ENCODE measurements around the gene ZDHHC14.

The ZDHHC14 gene

GRCh38 chr6:157663261-157663660, 282.3 kb downstream of the ZDHHC14 start:
- no peak overlapping the region for H3K56ac ChIP-seq (ENCODE audit: low read length)
- H2BK120ac ChIP-seq (ENCODE audit: low read depth, low read length), result no peak overlapping the region
- H2AK5ac ChIP-seq (ENCODE audit: low read length), result no peak overlapping the region
- H3K23ac ChIP-seq (ENCODE audit: low read length), result no peak overlapping the region
- no peaks in the 10 kb centered on the region for H3K27me3 ChIP-seq (ENCODE audit: insufficient read depth, low read length, poor library complexity)
- H3K4ac ChIP-seq (ENCODE audit: low read depth, low read length), result no peak overlapping the region
- no peak overlapping the region for H2BK5ac ChIP-seq (ENCODE audit: low read length)
- no peak overlapping the region for H3K4me3 ChIP-seq (ENCODE audit: low read length)
- no peak overlapping the region for H3K4me2 ChIP-seq (ENCODE audit: low read length)
- no peaks in the 10 kb centered on the region for H3K4me1 ChIP-seq (ENCODE audit: control insufficient read depth, low read depth, low read length)
- no CpG with 5 or more reads among the region's 5 CpGs for WGBS (ENCODE audit: extremely low coverage, insufficient coverage, low lambda C conversion rate)
- no peak for DNase-seq
- H3K79me2 ChIP-seq (ENCODE audit: control insufficient read depth, insufficient read depth, low read length), result no peaks in the 10 kb centered on the region
- H2BK15ac ChIP-seq (replicated peaks; ENCODE audit: low read depth), result no peak overlapping the region
- no peak overlapping the region for H3K9ac ChIP-seq (ENCODE audit: low read length)
- H3K79me1 ChIP-seq (ENCODE audit: low read length), result no peaks in the 10 kb centered on the region
- H3K27ac ChIP-seq (ENCODE audit: low read depth, low read length), result no peak overlapping the region
- H3K36me3 ChIP-seq (ENCODE audit: control insufficient read depth, insufficient read depth, low read length), result no peaks in the 10 kb centered on the region
- no peak overlapping the region for H4K8ac ChIP-seq (ENCODE audit: low read depth, low read length)
- H4K5ac ChIP-seq (ENCODE audit: low read length), result no peak overlapping the region
- H3K18ac ChIP-seq (ENCODE audit: low read length), result no peak overlapping the region

GRCh38 chr6:157665180-157665579, 284.2 kb downstream of the ZDHHC14 start:
- H3K9ac ChIP-seq (ENCODE audit: low read length), result no peak overlapping the region
- WGBS (ENCODE audit: extremely low coverage, insufficient coverage, low lambda C conversion rate), result no CpG with 5 or more reads among the region's 3 CpGs
- no peak overlapping the region for H4K5ac ChIP-seq (ENCODE audit: low read length)

GRCh38 chr6:157666729-157667128, 285.7 kb downstream of the ZDHHC14 start:
- Histone ChIP-seq H2BK120ac (ENCODE audit: low read depth, low read length) (no peak overlapping the region), H2AK5ac (ENCODE audit: low read length) (no peak overlapping the region), H3K9ac (ENCODE audit: low read length) (no peak overlapping the region), H3K27ac (ENCODE audit: low read depth, low read length) (no peak overlapping the region), H4K5ac (ENCODE audit: low read length) (no peak overlapping the region), H3K4ac (ENCODE audit: low read depth, low read length) (no peak overlapping the region), H3K23ac (ENCODE audit: low read length) (no peak overlapping the region), H3K18ac (ENCODE audit: low read length) (no peak overlapping the region), H3K4me2 (ENCODE audit: low read length) (no peak overlapping the region), H3K79me2 (ENCODE audit: control insufficient read depth, insufficient read depth, low read length) (no peaks in the 10 kb centered on the region), H2BK15ac (replicated peaks; ENCODE audit: low read depth) (no peak overlapping the region), H2BK5ac (ENCODE audit: low read length) (no peak overlapping the region), H4K8ac (ENCODE audit: low read depth, low read length) (no peak overlapping the region), H3K56ac (ENCODE audit: low read length) (no peak overlapping the region), H3K79me1 (ENCODE audit: low read length) (no peaks in the 10 kb centered on the region), H3K27me3 (ENCODE audit: insufficient read depth, low read length, poor library complexity) (no peaks in the 10 kb centered on the region), H3K4me1 (ENCODE audit: control insufficient read depth, low read depth, low read length) (peaks cover 5% of the 10 kb centered on the region), H3K4me3 (ENCODE audit: low read length) (no peak overlapping the region), H3K36me3 (ENCODE audit: control insufficient read depth, insufficient read depth, low read length) (no peaks in the 10 kb centered on the region)
- DNase-seq, result no peak
- no CpG with 5 or more reads among the region's 3 CpGs for WGBS (ENCODE audit: extremely low coverage, insufficient coverage, low lambda C conversion rate)

More at GRCh38 chr6:157665180-157665579, 284.2 kb downstream of the ZDHHC14 start:
- no peaks in the 10 kb centered on the region for H3K79me1 ChIP-seq (ENCODE audit: low read length)
- H3K27me3 ChIP-seq (ENCODE audit: insufficient read depth, low read length, poor library complexity), result no peaks in the 10 kb centered on the region
- no peak overlapping the region for H3K4me3 ChIP-seq (ENCODE audit: low read length)
- peaks cover 5% of the 10 kb centered on the region for H3K4me1 ChIP-seq (ENCODE audit: control insufficient read depth, low read depth, low read length)
- H3K79me2 ChIP-seq (ENCODE audit: control insufficient read depth, insufficient read depth, low read length), result no peaks in the 10 kb centered on the region
- H3K18ac ChIP-seq (ENCODE audit: low read length), result no peak overlapping the region
- H3K4ac ChIP-seq (ENCODE audit: low read depth, low read length), result no peak overlapping the region
- DNase-seq, result no peak
- H2BK5ac ChIP-seq (ENCODE audit: low read length), result no peak overlapping the region
- no peak overlapping the region for H2BK120ac ChIP-seq (ENCODE audit: low read depth, low read length)
- H3K56ac ChIP-seq (ENCODE audit: low read length), result no peak overlapping the region
- H3K23ac ChIP-seq (ENCODE audit: low read length), result no peak overlapping the region
- H2BK15ac ChIP-seq (replicated peaks; ENCODE audit: low read depth), result no peak overlapping the region
- H3K27ac ChIP-seq (ENCODE audit: low read depth, low read length), result no peak overlapping the region
- H2AK5ac ChIP-seq (ENCODE audit: low read length), result no peak overlapping the region
- no peaks in the 10 kb centered on the region for H3K36me3 ChIP-seq (ENCODE audit: control insufficient read depth, insufficient read depth, low read length)
- H3K4me2 ChIP-seq (ENCODE audit: low read length), result no peak overlapping the region
- no peak overlapping the region for H4K8ac ChIP-seq (ENCODE audit: low read depth, low read length)

GRCh38 chr6:157667211-157668008, 286.4 kb downstream of the ZDHHC14 start:
- no peak overlapping the region for H2BK120ac ChIP-seq (ENCODE audit: low read depth, low read length)
- H3K18ac ChIP-seq (ENCODE audit: low read length), result no peak overlapping the region
- no peak overlapping the region for H2BK15ac ChIP-seq (replicated peaks; ENCODE audit: low read depth)
- no peak overlapping the region for H3K56ac ChIP-seq (ENCODE audit: low read length)
- H3K4ac ChIP-seq (ENCODE audit: low read depth, low read length), result no peak overlapping the region
- peaks cover 5% of the 10 kb centered on the region for H3K4me1 ChIP-seq (ENCODE audit: control insufficient read depth, low read depth, low read length)
- no peak overlapping the region for H2AK5ac ChIP-seq (ENCODE audit: low read length)
- WGBS (ENCODE audit: extremely low coverage, insufficient coverage, low lambda C conversion rate), result no CpG with 5 or more reads among the region's 11 CpGs
- no peak overlapping the region for H4K5ac ChIP-seq (ENCODE audit: low read length)
- no peak overlapping the region for H4K8ac ChIP-seq (ENCODE audit: low read depth, low read length)
- no peak overlapping the region for H3K23ac ChIP-seq (ENCODE audit: low read length)
- no peak overlapping the region for H3K9ac ChIP-seq (ENCODE audit: low read length)
- no peak overlapping the region for H3K4me3 ChIP-seq (ENCODE audit: low read length)
- no peaks in the 10 kb centered on the region for H3K79me1 ChIP-seq (ENCODE audit: low read length)
- no peak overlapping the region for H3K4me2 ChIP-seq (ENCODE audit: low read length)
- no peaks in the 10 kb centered on the region for H3K36me3 ChIP-seq (ENCODE audit: control insufficient read depth, insufficient read depth, low read length)
- H3K27me3 ChIP-seq (ENCODE audit: insufficient read depth, low read length, poor library complexity), result no peaks in the 10 kb centered on the region
- H3K79me2 ChIP-seq (ENCODE audit: control insufficient read depth, insufficient read depth, low read length), result no peaks in the 10 kb centered on the region
- DNase-seq, result peak; percentile 64
- no peak overlapping the region for H2BK5ac ChIP-seq (ENCODE audit: low read length)
- H3K27ac ChIP-seq (ENCODE audit: low read depth, low read length), result no peak overlapping the region

GRCh38 chr6:157668009-157668401, 287.0 kb downstream of the ZDHHC14 start:
- Histone ChIP-seq H3K4ac (ENCODE audit: low read depth, low read length) (no peak overlapping the region), H3K9ac (ENCODE audit: low read length) (no peak overlapping the region)
- no CpG with 5 or more reads among the region's 3 CpGs for WGBS (ENCODE audit: extremely low coverage, insufficient coverage, low lambda C conversion rate)

GRCh38 chr6:157668713-157669112, 287.7 kb downstream of the ZDHHC14 start:
- Histone ChIP-seq H3K56ac (ENCODE audit: low read length) (no peak overlapping the region), H3K36me3 (ENCODE audit: control insufficient read depth, insufficient read depth, low read length) (no peaks in the 10 kb centered on the region), H3K4me2 (ENCODE audit: low read length) (no peak overlapping the region), H3K4ac (ENCODE audit: low read depth, low read length) (no peak overlapping the region), H3K18ac (ENCODE audit: low read length) (no peak overlapping the region), H4K5ac (ENCODE audit: low read length) (no peak overlapping the region), H3K27ac (ENCODE audit: low read depth, low read length) (no peak overlapping the region), H3K4me3 (ENCODE audit: low read length) (no peak overlapping the region), H2BK120ac (ENCODE audit: low read depth, low read length) (no peak overlapping the region), H3K23ac (ENCODE audit: low read length) (no peak overlapping the region), H3K4me1 (ENCODE audit: control insufficient read depth, low read depth, low read length) (peaks cover 5% of the 10 kb centered on the region), H3K79me2 (ENCODE audit: control insufficient read depth, insufficient read depth, low read length) (no peaks in the 10 kb centered on the region), H3K9ac (ENCODE audit: low read length) (no peak overlapping the region), H3K27me3 (ENCODE audit: insufficient read depth, low read length, poor library complexity) (no peaks in the 10 kb centered on the region), H2BK5ac (ENCODE audit: low read length) (no peak overlapping the region), H3K79me1 (ENCODE audit: low read length) (no peaks in the 10 kb centered on the region), H4K8ac (ENCODE audit: low read depth, low read length) (no peak overlapping the region), H2BK15ac (replicated peaks; ENCODE audit: low read depth) (no peak overlapping the region), H2AK5ac (ENCODE audit: low read length) (no peak overlapping the region)
- WGBS (ENCODE audit: extremely low coverage, insufficient coverage, low lambda C conversion rate), result no CpG with 5 or more reads among the region's 2 CpGs
- DNase-seq, result no peak

More at GRCh38 chr6:157668009-157668401, 287.0 kb downstream of the ZDHHC14 start:
- Histone ChIP-seq H2BK15ac (replicated peaks; ENCODE audit: low read depth) (no peak overlapping the region), H3K4me3 (ENCODE audit: low read length) (no peak overlapping the region), H2AK5ac (ENCODE audit: low read length) (no peak overlapping the region), H4K5ac (ENCODE audit: low read length) (no peak overlapping the region), H2BK5ac (ENCODE audit: low read length) (no peak overlapping the region), H2BK120ac (ENCODE audit: low read depth, low read length) (no peak overlapping the region), H3K36me3 (ENCODE audit: control insufficient read depth, insufficient read depth, low read length) (no peaks in the 10 kb centered on the region), H3K4me2 (ENCODE audit: low read length) (no peak overlapping the region), H4K8ac (ENCODE audit: low read depth, low read length) (no peak overlapping the region), H3K27ac (ENCODE audit: low read depth, low read length) (no peak overlapping the region), H3K18ac (ENCODE audit: low read length) (no peak overlapping the region), H3K27me3 (ENCODE audit: insufficient read depth, low read length, poor library complexity) (no peaks in the 10 kb centered on the region), H3K79me2 (ENCODE audit: control insufficient read depth, insufficient read depth, low read length) (no peaks in the 10 kb centered on the region), H3K4me1 (ENCODE audit: control insufficient read depth, low read depth, low read length) (peaks cover 5% of the 10 kb centered on the region), H3K79me1 (ENCODE audit: low read length) (no peaks in the 10 kb centered on the region), H3K56ac (ENCODE audit: low read length) (no peak overlapping the region), H3K23ac (ENCODE audit: low read length) (no peak overlapping the region)
- no peak for DNase-seq

All from mesendoderm (in vitro differentiated cells).